KOPT-K1 (cell line): Measurements from ENCODE around the gene VAV2.

ENCODE experiments used
- H3K27ac ChIP-seq: fragments of 200-600 bp; sonication (generic); 2 replicates; pipeline ENCODE4 v1.5.1; 2016; ENCODE audit warnings: antibody characterized with exemption, mild to moderate bottlenecking, low read depth, low read length; ENCODE audit not compliant: poor library complexity, severe bottlenecking
- H3K36me3 ChIP-seq: fragments of 200-600 bp; sonication (generic); 2 replicates; pipeline ENCODE4 v1.5.1; 2017; ENCODE audit warnings: antibody characterized with exemption, mild to moderate bottlenecking, low read length, moderate library complexity; ENCODE audit not compliant: insufficient read depth
- H3K9me3 ChIP-seq: fragments of 200-600 bp; sonication (generic); 2 replicates; pipeline ENCODE4 v1.5.1; 2017; ENCODE audit warnings: antibody characterized with exemption, low read length, mild to moderate bottlenecking; ENCODE audit not compliant: insufficient read depth, poor library complexity, severe bottlenecking

VAV2 gene

GRCh38 chr9:133852431-133852830 is 139.7 kb downstream of the VAV2 start:
- Histone ChIP-seq H3K9me3 (no peaks in the 10 kb centered on the region), H3K36me3 (no peaks in the 10 kb centered on the region), H3K27ac (no peak overlapping the region)

GRCh38 chr9:133851693-133852092 is 140.4 kb downstream of the VAV2 start:
- no peaks in the 10 kb centered on the region for H3K36me3 ChIP-seq
- no peak overlapping the region for H3K27ac ChIP-seq
- H3K9me3 ChIP-seq, result no peaks in the 10 kb centered on the region

- H3K9me3 ChIP-seq, result no peaks in the 10 kb centered on the region
- H3K27ac ChIP-seq, result no peak overlapping the region
- no peaks in the 10 kb centered on the region for H3K36me3 ChIP-seq
Observed at GRCh38 chr9:133850937-133851336, 141.2 kb downstream of the VAV2 start.

GRCh38 chr9:133850161-133850560 is 142.0 kb downstream of the VAV2 start:
- H3K27ac ChIP-seq, result no peak overlapping the region
- no peaks in the 10 kb centered on the region for H3K9me3 ChIP-seq
- no peaks in the 10 kb centered on the region for H3K36me3 ChIP-seq

- H3K27ac ChIP-seq, result no peak overlapping the region
- no peaks in the 10 kb centered on the region for H3K9me3 ChIP-seq
- H3K36me3 ChIP-seq, result no peaks in the 10 kb centered on the region
Observed at GRCh38 chr9:133849110-133849670, 142.9 kb downstream of the VAV2 start.

- Histone ChIP-seq H3K36me3 (no peaks in the 10 kb centered on the region), H3K27ac (no peak overlapping the region), H3K9me3 (no peaks in the 10 kb centered on the region)
Observed at GRCh38 chr9:133848471-133849109, 143.5 kb downstream of the VAV2 start.

GRCh38 chr9:133846483-133847090 is 145.5 kb downstream of the VAV2 start:
- Histone ChIP-seq H3K27ac (no peak overlapping the region), H3K36me3 (no peaks in the 10 kb centered on the region), H3K9me3 (no peaks in the 10 kb centered on the region)

GRCh38 chr9:133845440-133845839 is 146.7 kb downstream of the VAV2 start:
- Histone ChIP-seq H3K27ac (no peak overlapping the region), H3K36me3 (no peaks in the 10 kb centered on the region)

GRCh38 chr9:133844881-133845410 is 147.2 kb downstream of the VAV2 start:
- Histone ChIP-seq H3K36me3 (no peaks in the 10 kb centered on the region), H3K9me3 (no peaks in the 10 kb centered on the region), H3K27ac (no peak overlapping the region)

More at GRCh38 chr9:133845440-133845839, 146.7 kb downstream of the VAV2 start:
- H3K9me3 ChIP-seq, result no peaks in the 10 kb centered on the region

GRCh38 chr9:133844398-133844784 is 147.7 kb downstream of the VAV2 start:
- H3K27ac ChIP-seq, result no peak overlapping the region
- H3K36me3 ChIP-seq, result no peaks in the 10 kb centered on the region
- no peaks in the 10 kb centered on the region for H3K9me3 ChIP-seq

GRCh38 chr9:133843751-133844397 is 148.2 kb downstream of the VAV2 start:
- H3K27ac ChIP-seq, result no peak overlapping the region
- no peaks in the 10 kb centered on the region for H3K36me3 ChIP-seq
- H3K9me3 ChIP-seq, result no peaks in the 10 kb centered on the region

GRCh38 chr9:133843250-133843649 is 148.9 kb downstream of the VAV2 start:
- no peaks in the 10 kb centered on the region for H3K36me3 ChIP-seq
- no peaks in the 10 kb centered on the region for H3K9me3 ChIP-seq

GRCh38 chr9:133842721-133843227 is 149.3 kb downstream of the VAV2 start:
- H3K27ac ChIP-seq, result no peak overlapping the region
- no peaks in the 10 kb centered on the region for H3K36me3 ChIP-seq
- no peaks in the 10 kb centered on the region for H3K9me3 ChIP-seq

More at GRCh38 chr9:133843250-133843649, 148.9 kb downstream of the VAV2 start:
- H3K27ac ChIP-seq, result no peak overlapping the region

GRCh38 chr9:133842174-133842573 is 149.9 kb downstream of the VAV2 start:
- Histone ChIP-seq H3K36me3 (no peaks in the 10 kb centered on the region), H3K9me3 (no peaks in the 10 kb centered on the region), H3K27ac (no peak overlapping the region)

- Histone ChIP-seq H3K9me3 (no peaks in the 10 kb centered on the region), H3K27ac (no peak overlapping the region), H3K36me3 (no peaks in the 10 kb centered on the region)
Observed at GRCh38 chr9:133841167-133841812, 150.8 kb downstream of the VAV2 start.
